T-helper 22 cell (primary cell): ENCODE measurements around the gene ADTRP.

ENCODE experiments used
- DNase-seq: peaks from one replicate; pipeline ENCODE4 v3.0.0-alpha.2; 2020; ENCODE audit warnings: low read depth

The ADTRP gene

DNA sequence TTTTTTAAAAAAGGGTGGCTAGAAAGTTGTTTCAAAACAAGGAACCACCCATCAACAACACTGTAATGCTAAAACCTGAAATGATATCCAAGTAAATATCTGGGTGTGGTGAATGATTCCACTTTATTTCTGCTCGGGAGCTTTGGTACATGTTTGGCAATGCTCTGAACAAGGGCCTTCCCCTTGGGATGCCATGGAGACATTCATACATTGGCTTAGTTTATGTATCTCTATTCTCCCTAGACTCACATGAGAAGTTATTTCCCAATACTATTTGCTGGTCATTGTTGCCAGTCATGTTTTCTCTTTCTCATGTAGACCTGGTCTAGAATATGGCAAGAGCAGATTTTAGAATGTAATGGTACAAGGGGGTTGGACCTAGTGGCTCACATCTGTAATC lies 22.9 kb downstream of the ADTRP start:
- DNase-seq: no peak

DNA sequence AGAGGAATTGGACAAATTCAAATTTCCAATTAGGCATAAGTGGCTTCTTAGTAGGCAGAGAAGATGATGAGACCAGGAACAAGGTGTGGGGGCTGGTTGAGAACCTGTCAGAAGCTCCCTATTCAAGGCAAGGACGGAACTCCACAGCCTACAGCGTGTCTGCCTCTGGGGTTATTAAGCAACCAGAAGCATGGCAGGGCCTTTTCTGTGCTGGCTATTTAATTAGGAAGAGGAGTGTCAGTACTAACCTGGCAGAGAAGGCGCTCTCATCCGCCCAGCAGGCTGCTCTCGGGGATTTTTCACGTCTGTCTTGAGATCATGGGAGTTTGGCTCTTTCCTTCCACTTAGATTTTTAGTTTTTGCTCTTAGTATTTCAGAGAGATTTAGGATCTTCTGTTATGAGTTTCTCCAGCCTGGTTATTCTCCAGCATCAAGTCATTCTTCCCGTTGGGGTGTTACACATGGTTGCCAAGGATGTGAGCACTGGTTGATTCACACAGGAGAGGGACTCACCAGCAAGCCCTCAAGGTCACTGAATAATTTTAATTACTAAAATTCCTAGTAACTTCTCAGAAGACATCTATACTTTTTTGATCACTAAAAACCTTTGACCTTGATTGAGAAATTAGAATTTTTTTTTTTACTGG lies 23.9 kb downstream of the ADTRP start:
- no peak for DNase-seq

GRCh38 chr6:11753798-11754197 lies 24.8 kb downstream of the ADTRP start:
- DNase-seq: no peak

DNA sequence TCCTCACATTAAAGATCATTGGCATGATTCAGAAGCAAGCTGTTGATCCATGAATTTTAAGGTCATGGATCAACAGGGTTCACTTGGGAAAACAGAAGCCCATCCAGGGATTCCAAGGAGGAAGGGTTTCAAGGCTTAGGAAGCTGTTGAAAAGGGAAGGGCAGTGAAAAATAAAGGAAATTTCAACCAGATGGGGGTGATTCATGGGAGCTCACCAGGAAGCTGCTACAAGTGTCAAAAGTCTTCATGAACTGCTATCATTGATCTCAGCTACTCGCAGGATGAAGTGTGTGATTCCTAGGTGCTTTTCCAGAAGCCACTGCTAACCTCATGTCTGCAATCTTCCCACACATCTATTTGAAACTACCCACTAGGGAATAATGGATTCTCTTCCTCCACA lies 26.2 kb downstream of the ADTRP start:
- no peak for DNase-seq

GRCh38 chr6:11750682-11751081 lies 27.9 kb downstream of the ADTRP start:
- no peak for DNase-seq

DNA sequence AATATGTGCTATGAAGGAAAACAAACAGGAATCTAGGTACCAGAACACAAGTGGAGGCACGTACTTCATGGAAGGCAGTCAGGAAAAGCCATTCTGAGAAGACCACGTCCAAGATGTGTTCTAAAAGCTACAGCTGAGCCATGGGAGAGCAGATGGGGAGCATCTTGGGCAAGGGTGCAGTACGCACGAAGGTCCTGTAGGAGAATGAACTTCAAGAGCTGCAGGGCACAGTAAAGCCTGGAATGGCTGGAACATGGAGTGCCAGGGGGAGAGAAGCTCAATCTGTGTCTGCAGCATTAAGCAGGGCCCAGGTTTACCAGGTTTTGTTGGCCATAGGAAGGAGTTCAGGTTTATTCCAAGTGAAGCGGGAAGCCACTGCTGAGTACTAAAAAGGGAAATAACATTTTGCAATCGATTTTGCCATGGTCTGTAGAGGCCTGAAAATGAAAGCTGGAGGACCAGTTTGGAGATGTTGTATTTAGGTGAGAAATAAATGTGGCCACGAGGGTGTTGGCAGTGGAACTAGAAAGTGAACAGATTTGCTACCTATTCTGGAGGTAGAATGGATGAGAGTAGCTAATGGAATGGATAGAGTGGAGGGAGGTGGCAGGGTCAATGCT lies 29.9 kb downstream of the ADTRP start:
- DNase-seq: no peak

DNA sequence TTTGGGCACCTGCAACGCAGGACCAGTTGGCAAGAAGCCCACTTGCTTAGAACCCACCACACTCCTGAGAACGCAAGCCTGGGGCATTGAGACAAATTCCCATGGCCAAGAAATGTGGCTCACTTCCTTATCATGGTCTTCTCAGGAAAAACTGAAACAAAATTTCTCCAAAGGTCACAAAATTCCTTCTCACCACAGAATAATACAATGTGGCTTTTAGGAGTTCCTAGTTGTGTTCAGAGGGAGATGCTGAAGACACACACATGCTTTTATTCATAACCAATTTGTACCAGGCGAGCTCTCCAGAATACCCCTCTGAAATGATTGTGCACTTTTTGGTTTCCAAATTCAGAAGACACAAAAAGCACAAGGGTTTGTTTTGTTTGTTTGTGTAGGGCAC lies 31.6 kb downstream of the ADTRP start:
- no peak for DNase-seq

DNA sequence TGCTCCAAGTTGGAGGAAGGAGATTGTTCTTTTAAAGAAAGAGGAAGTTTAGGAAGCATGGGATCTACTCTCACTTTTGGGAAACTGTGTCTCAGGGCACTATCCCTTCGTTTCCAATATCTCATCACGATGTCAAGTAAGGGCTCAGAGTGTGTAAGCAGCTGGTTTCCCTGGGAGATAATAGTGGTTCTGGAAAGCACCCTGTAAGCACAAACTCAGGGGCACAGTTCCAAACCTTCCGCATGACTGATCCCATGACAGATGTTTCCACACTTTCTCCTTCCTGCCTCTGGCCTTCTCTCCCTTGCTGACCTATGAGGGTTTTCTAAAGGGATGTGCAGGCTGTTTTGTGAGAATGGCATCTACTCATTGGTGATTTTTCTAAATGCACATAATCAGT lies 33.9 kb downstream of the ADTRP start:
- DNase-seq: no peak

- DNase-seq: no peak
These were observed 34.5 kb downstream of the ADTRP start for GRCh38 chr6:11744101-11744500.

GRCh38 chr6:11740875-11741274 lies 37.7 kb downstream of the ADTRP start:
- DNase-seq: no peak

- DNase-seq: no peak
These were observed 39.8 kb downstream of the ADTRP start for GRCh38 chr6:11738661-11739375.

GRCh38 chr6:11738234-11738633 lies 40.4 kb downstream of the ADTRP start:
- no peak for DNase-seq

GRCh38 chr6:11736601-11737000 lies 42.0 kb downstream of the ADTRP start:
- no peak for DNase-seq

DNA sequence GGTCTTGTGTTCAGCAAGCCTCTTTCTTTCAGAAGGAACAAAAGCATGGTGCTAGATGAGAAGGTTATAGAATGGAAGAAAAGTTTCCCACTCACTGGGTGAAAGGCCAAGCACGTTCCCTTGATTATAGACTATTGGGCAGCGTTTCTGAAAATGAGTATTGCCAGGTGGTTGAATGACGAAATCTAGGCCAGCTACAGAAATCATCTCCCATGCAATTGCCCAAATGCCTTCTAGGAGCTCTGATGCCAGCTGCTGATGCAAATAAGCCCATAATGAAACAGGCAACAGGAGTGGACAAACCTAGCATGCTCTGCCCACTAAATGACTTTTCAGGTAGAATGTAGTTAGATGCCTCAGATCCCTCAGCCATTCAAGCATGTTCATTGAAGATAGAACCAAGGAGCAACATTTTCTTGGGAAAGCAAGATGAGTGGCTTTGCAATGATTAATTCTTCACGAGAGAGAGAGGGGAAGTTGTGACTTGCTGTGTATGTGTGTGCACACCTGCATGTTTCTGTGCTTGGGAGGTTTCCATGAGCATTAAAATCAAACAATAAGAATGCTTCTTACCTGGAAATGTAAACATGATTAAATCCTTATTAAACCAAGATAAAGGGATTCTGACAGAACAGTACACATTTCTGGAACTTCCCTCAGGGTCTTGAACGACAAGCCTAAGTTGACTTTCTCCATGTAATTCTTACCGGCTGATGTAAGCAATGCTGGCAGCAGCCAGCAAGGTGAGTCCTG lies 43.6 kb downstream of the ADTRP start:
- no peak for DNase-seq

DNA sequence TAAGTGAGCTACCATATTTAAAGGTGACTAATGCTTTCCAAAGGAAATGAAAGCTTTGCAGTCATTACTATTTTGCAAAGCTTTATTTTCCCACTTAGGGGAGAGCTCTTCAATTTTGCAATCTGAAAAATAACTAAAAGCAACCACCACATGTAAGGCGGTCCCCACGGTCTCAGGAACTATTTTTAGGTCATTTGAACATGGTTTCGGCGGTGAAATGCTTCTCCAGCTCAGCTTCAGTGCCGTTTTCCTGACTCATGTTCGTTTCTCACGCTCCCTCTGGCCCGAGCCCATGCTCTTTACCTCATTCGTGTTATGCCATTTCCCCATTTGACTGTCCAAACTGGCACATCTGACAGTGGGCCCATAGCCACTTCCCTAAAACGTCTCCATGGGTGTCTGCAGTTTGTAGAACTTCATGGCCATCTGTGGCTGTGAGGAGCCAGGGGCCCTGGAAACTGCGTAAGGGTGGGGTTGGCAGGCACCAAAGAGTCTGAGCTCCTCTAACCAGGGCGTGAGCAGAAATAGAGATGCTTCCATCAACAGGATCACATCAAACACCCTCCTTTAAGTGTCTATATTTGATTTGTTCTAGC lies 46.5 kb downstream of the ADTRP start:
- no peak for DNase-seq

GRCh38 chr6:11731423-11731822 lies 47.2 kb downstream of the ADTRP start:
- DNase-seq: no peak

DNA sequence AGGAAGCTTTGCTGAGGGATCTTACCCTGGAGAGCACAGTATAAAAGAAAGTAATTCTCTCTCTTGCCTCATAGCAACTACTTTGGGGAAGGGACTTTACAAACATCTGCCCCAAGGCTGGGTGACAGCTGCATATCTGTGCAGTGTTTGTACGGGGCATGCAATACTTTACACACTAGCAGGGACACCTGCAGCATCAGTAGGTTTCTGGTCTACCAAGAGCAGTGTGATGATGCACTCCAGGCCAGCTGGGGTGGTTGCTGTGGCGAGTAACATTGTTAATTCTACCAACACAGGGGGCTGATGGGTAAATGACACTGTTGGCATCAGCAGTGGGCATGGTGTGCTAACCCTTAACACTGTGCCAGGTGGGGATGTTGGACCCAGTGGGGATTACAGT lies 48.0 kb downstream of the ADTRP start:
- no peak for DNase-seq

DNA sequence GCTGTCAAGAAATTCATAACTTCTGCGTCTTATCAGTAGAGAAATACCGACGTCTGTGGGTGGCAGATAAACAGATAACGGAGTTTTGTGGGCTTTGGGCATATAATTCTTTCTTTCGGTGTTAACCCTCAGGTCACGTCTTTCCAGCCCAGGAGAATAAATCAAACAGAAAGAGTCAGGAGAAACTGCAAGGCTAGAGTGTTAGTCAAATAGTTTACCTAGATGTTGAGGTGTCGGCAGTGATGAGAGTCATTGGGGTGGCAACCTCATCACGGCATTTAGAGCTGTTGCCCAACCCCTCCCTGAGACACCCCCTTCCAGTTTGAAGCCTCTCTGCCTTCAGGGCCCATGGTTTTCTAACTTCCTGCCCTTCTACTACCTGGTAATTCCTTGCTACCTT lies 49.5 kb downstream of the ADTRP start:
- no peak for DNase-seq

DNA sequence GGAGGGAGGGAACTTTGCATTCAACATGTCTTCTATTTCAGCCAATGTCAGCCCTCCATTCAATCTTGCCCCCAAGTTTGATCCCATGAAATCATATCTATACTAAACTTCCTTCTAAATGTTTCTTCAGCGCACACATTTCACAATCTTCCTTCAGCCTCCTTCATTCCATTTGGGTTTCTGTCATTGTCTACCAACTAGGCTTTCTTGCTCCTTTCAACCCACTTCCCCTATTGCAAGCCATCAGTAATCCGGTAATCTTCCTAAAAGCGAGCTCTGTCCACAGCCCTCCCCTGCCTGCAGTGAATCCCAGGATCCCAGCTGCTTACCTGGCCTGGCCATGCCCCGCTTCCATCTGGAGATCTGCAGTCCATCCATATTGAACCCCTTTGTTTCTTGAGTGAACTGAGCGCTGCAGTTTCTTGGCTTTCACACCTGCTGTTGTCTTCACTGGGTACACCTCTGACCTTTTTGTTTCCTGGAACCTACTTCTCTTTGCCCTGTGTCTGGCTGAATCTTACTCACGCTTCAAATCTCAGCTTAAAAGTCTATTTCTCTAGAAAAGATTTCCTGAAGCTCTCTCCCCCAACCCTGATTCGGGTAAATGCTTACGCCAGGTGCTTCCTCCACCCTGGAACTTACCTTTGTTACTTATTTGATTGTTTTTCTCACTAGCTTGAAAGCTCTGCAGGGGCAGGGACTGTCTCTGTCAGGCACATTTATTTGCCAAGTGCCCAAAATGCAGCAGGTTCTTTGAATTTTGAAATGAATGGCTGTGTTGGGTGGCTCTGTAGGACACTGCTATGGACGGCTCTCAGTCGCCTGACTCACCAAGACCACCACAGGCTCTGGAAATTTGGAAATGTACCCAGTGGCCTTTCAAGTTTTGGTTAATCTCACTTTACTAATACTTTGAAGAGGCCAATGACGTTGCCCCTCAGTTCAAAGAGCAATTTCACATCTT lies 50.3 kb downstream of the ADTRP start:
- no peak for DNase-seq

- DNase-seq: no peak
These were observed 51.1 kb downstream of the ADTRP start for GRCh38 chr6:11727346-11727997.

- DNase-seq: no peak
These were observed 54.3 kb downstream of the ADTRP start for GRCh38 chr6:11724286-11724685.
